ENCODE measurements around the gene ZNF768. TPM values are rescaled to one million over a fixed set of nuclear protein-coding genes. Genes with fewer than 3 reads are reported as not detected.
"Not testable (repeated sequence)": the region's sequence is repeated elsewhere in the genome, so short reads cannot be mapped to it uniquely, and the experiment has no call there.

The ZNF768 gene
- total RNA-seq, 4 donors from 2014 or later: 8.8 to 41.3 (median 28.5) TPM

DNA sequence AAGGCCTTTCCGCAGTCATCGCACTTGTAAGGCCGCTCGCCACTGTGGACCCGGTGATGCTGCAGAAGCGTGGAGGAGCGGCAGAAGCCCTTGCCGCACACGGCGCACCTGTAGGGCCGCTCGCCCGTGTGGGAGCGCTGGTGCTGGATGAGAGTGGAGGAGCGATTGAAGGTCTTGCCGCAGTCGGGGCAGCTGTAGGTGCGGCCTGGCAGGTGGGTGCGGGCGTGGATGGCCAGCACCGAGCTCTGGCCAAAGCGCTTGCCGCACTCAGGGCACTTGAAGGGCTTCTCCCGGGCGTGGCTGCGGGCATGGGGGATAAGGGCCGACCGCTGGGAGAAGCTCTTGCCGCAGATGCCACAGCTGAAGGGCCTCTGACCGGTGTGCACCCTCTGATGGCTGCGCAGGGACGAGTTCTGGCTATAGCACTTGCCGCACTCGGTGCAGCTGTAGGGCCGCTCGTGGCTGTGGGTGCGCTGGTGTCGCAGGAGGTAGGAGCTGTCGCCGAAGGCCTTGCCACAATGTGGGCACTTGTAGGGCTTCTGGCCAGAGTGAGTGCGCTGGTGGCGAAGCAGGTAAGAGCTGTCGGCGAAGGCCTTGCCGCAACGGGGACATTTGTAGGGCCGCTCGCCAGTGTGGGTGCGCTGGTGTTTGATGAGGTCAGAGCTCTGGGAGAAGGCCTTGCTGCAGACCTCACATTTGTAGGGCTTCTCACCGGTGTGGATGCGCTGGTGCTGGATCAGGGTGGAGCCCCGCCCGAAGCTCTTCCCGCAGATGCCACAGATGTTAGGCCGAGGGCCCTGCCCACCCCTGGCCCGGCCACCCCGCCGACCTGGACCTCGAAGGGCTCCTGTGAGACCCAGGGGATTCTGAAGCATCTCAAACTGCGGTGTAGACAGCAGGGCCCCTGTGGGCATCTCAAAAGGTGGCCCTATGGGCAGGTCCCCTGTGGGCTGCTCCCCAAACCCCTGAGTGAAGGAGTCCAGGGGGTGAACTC is 1.5 kb downstream of the ZNF768 start:
- H3K4me1 ChIP-seq: peaks cover 0 to 6% of the 10 kb centered on the region in 2 donors
- no peaks in the 10 kb centered on the region for H3K27me3 ChIP-seq
- no peak overlapping the region for H3K27ac ChIP-seq
- no peak overlapping the region for H3K4me3 ChIP-seq
- TF ChIP-seq, protein P1, sequence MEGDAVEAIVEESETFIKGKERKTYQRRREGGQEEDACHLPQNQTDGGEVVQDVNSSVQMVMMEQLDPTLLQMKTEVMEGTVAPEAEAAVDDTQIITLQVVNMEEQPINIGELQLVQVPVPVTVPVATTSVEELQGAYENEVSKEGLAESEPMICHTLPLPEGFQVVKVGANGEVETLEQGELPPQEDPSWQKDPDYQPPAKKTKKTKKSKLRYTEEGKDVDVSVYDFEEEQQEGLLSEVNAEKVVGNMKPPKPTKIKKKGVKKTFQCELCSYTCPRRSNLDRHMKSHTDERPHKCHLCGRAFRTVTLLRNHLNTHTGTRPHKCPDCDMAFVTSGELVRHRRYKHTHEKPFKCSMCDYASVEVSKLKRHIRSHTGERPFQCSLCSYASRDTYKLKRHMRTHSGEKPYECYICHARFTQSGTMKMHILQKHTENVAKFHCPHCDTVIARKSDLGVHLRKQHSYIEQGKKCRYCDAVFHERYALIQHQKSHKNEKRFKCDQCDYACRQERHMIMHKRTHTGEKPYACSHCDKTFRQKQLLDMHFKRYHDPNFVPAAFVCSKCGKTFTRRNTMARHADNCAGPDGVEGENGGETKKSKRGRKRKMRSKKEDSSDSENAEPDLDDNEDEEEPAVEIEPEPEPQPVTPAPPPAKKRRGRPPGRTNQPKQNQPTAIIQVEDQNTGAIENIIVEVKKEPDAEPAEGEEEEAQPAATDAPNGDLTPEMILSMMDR (IDR thresholded peaks at IDR 0.05): no peak
- TF ChIP-seq POLR2A (IDR thresholded peaks at IDR 0.05): no peak
- DNase-seq: no peak
- intact Hi-C loops (cut with DNase I; ENCODE audit: low total_unique reads): no loop called here
- H3K9me3 ChIP-seq: no peaks in the 10 kb centered on the region
- H3K36me3 ChIP-seq: no peaks in the 10 kb centered on the region

DNA sequence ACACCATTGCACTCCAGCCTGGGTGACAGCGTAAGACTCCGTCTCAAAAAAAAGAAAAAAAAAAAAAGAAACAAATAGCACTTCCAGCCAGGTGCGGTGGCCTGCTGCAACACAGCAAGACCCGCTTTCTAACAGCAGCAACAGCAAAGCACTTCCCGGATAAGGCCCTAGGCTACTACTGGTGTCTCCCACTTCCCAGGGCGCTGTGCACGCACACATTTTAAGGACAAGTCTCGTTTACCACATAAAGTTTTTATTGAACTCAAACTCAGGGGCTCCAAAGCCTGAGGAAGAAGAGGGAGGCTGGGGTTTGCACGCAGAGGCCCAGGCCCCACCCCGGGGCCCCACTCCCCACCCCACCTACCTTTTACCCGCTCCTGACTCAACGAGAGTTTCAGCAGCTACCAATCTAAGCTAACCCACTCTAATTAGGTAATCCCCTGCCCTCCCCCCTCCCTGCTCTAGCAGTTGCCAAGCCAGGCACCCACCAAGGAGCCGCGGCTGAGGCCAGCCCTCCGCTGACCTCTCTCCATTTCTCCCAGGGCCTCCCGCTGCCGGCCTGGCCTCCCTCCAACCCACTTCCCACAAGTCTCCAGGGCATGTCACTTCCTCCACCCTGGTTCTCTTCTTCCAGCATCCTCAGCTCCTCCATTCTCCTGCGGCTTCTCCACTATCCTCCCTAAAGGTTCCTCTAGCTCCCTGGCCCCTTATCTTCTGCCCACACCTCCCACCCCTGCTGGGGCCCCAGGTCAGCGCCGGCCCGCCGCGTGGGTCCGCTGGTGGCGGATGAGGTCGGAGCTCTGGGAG is 2.4 kb downstream of the ZNF768 start:
- no peaks in the 10 kb centered on the region for H3K9me3 ChIP-seq
- TF ChIP-seq, protein P1 (IDR thresholded peaks at IDR 0.05): no peak
- TF ChIP-seq POLR2A (IDR thresholded peaks at IDR 0.05): no peak
- H3K36me3 ChIP-seq: no peaks in the 10 kb centered on the region
- H3K4me1 ChIP-seq: peaks cover 0 to 6% of the 10 kb centered on the region in 2 donors
- no peak for DNase-seq
- intact Hi-C loops (cut with DNase I; ENCODE audit: low total_unique reads): no loop called here
- H3K27me3 ChIP-seq: no peaks in the 10 kb centered on the region
- no peak overlapping the region for H3K4me3 ChIP-seq
- no peak overlapping the region for H3K27ac ChIP-seq

DNA sequence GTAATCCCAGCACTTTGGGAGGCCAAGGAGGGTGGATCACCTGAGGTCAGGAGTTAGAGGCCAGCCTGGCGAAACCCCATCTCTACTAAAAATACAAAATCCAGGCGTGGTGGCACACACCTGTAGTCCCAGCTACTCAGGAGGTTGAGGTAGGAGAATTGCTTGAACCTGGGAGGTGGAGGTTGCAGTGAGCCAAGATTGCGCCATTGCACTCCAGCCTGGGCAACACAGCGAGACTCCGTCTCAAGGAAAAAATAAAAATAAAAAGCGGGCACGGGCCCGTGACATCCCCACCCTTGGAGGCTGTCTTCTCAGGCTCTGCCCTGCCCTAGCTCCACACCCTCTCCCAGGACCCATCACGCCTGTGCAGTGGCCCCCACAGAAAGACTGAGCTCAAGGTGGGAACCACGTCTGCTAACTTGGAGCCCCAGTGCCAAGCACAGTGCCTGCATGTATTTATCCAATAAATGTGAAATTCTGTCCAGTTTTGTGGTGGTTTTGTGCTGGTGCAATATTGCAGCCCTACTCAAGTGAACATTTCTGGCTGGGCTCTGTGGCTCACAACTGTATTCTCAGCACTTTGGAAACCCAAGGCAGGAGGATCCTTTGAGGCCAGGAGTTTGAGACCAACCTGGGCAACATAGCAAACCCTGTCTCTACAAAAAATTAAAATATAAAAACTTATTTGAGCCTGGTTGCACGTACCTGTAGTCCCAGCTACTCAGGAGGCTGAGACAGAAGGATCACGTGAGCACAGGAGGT is 3.5 kb downstream of the ZNF768 start:
- intact Hi-C loops (cut with DNase I; ENCODE audit: low total_unique reads): not testable (repeated sequence)

DNA sequence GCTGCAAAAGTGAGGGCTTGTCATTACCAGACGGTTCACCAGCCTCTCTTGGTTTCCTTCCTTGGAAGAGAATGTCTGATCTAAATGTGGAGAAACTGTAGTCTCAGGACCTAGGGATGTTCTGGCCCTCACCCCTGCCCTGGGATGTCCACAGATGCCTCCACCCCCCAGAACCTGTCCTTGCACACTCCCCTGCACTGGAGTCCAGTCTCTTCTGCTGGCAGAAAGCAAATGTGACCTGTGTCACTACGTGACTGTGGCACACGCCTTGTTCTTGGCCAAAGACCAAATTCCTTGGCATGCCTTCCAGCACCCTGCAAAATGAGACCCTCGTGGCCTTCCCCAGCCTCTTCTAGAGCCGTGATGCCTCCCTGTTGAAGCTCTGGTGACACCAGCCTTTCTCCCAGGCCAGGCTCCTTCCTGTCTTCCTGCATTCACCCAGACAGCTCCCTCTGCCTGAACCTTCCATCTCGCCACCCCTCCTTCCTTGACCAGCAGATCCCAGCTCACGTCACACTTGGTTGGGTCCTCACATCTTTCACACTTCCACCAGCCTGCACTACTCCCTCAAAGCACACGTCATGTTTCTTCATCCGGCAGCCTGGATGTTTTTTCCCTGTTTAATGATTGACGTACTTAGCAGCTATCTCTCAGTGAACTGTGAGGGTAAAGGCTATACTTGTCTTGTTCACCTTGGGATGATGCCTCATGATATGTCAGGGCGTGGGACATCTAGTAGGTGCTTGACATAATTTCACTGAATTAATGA is 4.3 kb downstream of the ZNF768 start:
- TF ChIP-seq, protein P1 (IDR thresholded peaks at IDR 0.05): no peak
- no peak for TF ChIP-seq POLR2A (IDR thresholded peaks at IDR 0.05)
- intact Hi-C loops (cut with DNase I; ENCODE audit: low total_unique reads): no loop called here

More for the DNA sequence above, 3.5 kb downstream of the ZNF768 start:
- H3K4me3 ChIP-seq, H3K27ac ChIP-seq, DNase-seq, H3K36me3 ChIP-seq, H3K9me3 ChIP-seq, H3K27me3 ChIP-seq, H3K4me1 ChIP-seq: not testable (repeated sequence)

DNA sequence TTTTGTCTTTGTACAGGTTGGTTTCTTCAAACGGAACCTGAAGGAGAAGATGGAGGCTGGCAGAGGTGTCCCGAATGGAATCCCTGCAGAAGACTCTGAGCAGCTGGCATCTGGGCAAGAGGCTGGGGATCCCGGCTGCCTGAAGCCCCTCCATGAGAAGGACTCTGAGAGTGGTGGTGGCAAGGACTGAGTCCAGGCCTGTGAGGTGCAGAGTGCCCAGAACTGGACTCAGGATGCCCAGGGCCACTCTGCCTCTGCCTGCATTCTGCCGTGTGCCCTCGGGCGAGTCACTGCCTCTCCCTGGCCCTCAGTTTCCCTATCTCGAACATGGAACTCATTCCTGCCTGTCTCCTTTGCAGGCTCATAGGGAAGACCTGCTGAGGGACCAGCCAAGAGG is 4.9 kb downstream of the ZNF768 start:
- intact Hi-C loops (cut with DNase I; ENCODE audit: low total_unique reads): no loop called here
- Histone ChIP-seq H3K9me3 (no peaks in the 10 kb centered on the region), H3K36me3 (no peaks in the 10 kb centered on the region), H3K27me3 (no peaks in the 10 kb centered on the region), H3K4me1 (no peaks in the 10 kb centered on the region), H3K27ac (no peak overlapping the region), H3K4me3 (no peak overlapping the region)
- TF ChIP-seq POLR2A (IDR thresholded peaks at IDR 0.05): no peak
- TF ChIP-seq, protein P1 (IDR thresholded peaks at IDR 0.05): no peak
- DNase-seq: no peak

More for the DNA sequence above, 4.3 kb downstream of the ZNF768 start:
- Histone ChIP-seq H3K36me3 (no peaks in the 10 kb centered on the region), H3K9me3 (no peaks in the 10 kb centered on the region), H3K27me3 (no peaks in the 10 kb centered on the region), H3K4me1 (no peaks in the 10 kb centered on the region), H3K27ac (no peak overlapping the region), H3K4me3 (no peak overlapping the region)
- DNase-seq: no peak

Measured in uterus (tissue), 4 donors.